Effector memory CD4-positive, alpha-beta T cell (primary cell): ENCODE results near the gene TMEM144.

Experiments used
- DNase-seq, 3 donors: peaks; one replicate each; pipeline ENCODE4 v3.0.0-alpha.2; 2020
- H3K27ac ChIP-seq: 2 replicates; pipeline ENCODE4 v1.7.0; 2013; ENCODE audit warnings: mild to moderate bottlenecking, low read length, moderate library complexity; ENCODE audit not compliant: insufficient read depth, poor library complexity, severe bottlenecking
- H3K27me3 ChIP-seq: replicated peaks from 2 replicates; pipeline ENCODE4 v1.7.0; 2013; ENCODE audit warnings: mild to moderate bottlenecking, low read length; ENCODE audit not compliant: insufficient read depth, control insufficient read depth, poor library complexity, severe bottlenecking
- H3K36me3 ChIP-seq: 2 replicates; pipeline ENCODE4 v1.7.0; 2013; ENCODE audit warnings: mild to moderate bottlenecking, low read length, moderate library complexity; ENCODE audit not compliant: control insufficient read depth, insufficient read depth
- H3K4me1 ChIP-seq: 2 replicates; pipeline ENCODE4 v1.7.0; 2013; ENCODE audit warnings: low read length, mild to moderate bottlenecking; ENCODE audit not compliant: control insufficient read depth, insufficient read depth, poor library complexity, severe bottlenecking
- H3K4me3 ChIP-seq: 2 replicates; pipeline ENCODE4 v1.7.0; 2013; ENCODE audit warnings: low read length, low read depth, mild to moderate bottlenecking; ENCODE audit not compliant: insufficient read depth, poor library complexity, severe bottlenecking
- H3K9me3 ChIP-seq: 2 replicates; pipeline ENCODE4 v1.7.0; 2013; ENCODE audit warnings: mild to moderate bottlenecking, low read length, moderate library complexity; ENCODE audit not compliant: control insufficient read depth
- total RNA-seq, 3 donors: gene quantifications; one replicate each; lab custom pipeline; 2026; lab: John Stamatoyannopoulos, UW

TMEM144 gene
- 0 reads per million in 3 donors for total RNA-seq

DNA sequence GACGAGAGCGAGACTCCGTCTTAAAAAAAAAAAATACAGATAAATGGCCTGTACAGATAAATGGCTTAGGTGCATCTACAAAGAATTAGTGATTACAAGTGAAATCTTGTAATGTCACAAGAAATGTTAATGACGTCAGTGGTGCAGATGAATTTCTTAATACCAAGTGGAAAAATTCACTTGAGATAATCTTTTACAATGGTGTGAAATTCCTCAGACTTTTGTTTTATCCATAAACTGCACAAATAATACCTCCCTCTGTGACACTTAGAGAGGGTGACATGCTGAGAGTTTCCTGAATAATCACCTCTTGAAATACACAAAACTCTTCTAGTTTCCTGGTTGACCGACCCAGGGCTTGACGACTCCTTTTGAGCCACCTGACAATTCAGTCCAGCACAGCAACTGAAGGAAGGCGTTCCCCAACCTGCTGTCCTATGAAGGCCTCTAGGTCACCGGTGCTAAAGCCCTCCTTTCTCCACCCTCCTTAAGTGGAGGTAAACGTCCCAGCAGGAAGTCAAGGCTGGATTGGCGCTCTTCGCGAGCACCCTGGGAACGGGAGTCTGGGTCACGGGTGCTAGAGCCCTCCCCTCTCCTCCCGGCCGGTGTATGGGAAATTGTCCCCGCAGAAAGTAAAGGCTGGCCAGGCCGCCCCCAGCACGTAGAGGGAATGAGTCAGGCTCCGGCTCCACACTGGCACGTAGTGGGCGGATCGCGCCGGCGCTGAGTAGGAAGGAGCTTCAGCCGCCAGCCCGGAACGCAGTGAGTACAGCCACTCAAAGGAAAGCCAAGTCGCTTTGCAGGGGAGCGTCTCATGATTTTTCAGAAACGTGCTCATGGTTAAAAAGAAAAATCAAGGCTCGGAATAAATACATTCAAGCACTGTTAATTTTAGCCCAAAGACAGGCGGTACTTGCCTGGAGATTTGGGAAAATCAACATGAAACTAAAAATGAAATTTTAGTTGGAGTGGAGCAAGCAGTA is at the start of gene TMEM144:
Gene TMEM144 (plus strand): TSS at position 662 of the 983 bp plus-strand sequence. CDS start 2,182 bp downstream, outside the sequence.
- no peaks in the 10 kb centered on the region for H3K9me3 ChIP-seq
- H3K4me1 ChIP-seq = no peaks in the 10 kb centered on the region
- no peak within 1 kb of the TSS for H3K27ac ChIP-seq
- H3K36me3 ChIP-seq = no peaks in the 10 kb centered on the region
- DNase-seq = no peak
- peak within 1 kb of the TSS; percentile 39 for H3K4me3 ChIP-seq
- H3K27me3 ChIP-seq = no peaks in the 10 kb centered on the region

GRCh38 chr4:158161551-158162354 is 48.5 kb upstream of the TMEM144 start:
- H3K27me3 ChIP-seq = no peaks in the 10 kb centered on the region
- no peaks in the 10 kb centered on the region for H3K36me3 ChIP-seq
- no peak overlapping the region for H3K27ac ChIP-seq
- no peaks in the 10 kb centered on the region for H3K9me3 ChIP-seq
- H3K4me1 ChIP-seq = no peaks in the 10 kb centered on the region
- no peak for DNase-seq
- H3K4me3 ChIP-seq = no peak overlapping the region

DNA sequence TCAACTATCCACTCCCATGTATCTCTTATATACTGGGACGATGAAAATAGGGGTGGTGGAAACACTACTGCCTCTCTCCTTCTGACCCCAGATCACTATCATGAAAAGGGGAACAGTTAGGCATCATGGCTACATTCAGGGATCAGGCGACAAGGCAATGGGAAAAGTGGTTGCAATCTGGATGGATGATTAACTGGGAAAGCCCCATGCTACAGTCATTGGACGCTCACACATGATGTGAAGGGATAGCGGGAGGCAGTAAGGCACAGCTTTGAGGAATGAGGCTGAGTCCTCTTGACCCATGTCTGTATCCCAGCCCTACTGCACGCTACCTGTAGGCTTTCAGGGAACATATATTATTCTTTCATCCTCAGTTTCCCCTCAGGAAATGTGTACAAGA is 47.7 kb upstream of the TMEM144 start:
- no peak for DNase-seq
- Histone ChIP-seq H3K9me3 (no peaks in the 10 kb centered on the region), H3K36me3 (no peaks in the 10 kb centered on the region), H3K27ac (no peak overlapping the region), H3K4me3 (no peak overlapping the region), H3K4me1 (no peaks in the 10 kb centered on the region), H3K27me3 (no peaks in the 10 kb centered on the region)

DNA sequence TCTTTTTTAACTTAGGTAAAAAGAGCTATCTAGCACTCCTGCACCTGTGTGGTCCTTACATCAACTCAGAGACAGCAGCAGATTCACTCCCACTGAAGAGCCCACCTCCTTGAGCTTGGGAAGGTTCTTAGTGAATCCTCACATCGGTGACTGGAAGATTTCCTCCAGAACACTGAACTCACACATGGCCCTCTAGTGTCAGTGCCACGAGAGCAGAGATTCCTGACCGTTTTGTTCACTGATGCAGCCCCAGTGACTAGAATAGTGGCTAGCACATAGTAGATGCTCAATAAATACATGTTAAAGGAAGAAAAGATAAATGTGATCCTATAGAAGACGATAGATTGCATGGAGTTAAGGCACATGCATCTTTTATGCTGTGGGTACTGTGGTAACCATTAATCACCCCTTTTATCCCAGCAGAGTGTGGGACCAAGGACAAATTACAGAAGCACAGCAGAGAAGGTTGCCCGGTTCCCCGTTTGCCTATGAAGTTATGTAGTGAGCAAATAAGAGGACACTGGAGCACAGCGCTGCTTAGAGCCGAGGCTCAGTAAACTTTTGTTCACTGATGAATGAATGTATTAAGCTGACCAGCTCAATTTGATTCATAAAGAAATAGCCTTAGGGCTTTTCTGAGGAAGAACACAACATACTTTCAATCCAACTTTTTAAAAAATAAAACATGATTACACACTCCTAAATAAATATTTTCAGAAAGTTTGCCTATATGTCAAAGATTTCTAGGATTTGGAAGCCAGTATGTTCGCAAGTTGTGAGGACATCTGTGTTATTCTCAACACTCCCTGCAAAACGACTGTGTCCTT is 46.1 kb upstream of the TMEM144 start:
- no peaks in the 10 kb centered on the region for H3K36me3 ChIP-seq
- H3K4me1 ChIP-seq = no peaks in the 10 kb centered on the region
- no peak overlapping the region for H3K27ac ChIP-seq
- DNase-seq = no peak
- no peaks in the 10 kb centered on the region for H3K27me3 ChIP-seq
- H3K9me3 ChIP-seq = no peaks in the 10 kb centered on the region
- no peak overlapping the region for H3K4me3 ChIP-seq

GRCh38 chr4:158164768-158165213 is 45.5 kb upstream of the TMEM144 start:
- Histone ChIP-seq H3K9me3 (no peaks in the 10 kb centered on the region), H3K36me3 (no peaks in the 10 kb centered on the region), H3K4me1 (no peaks in the 10 kb centered on the region), H3K27ac (no peak overlapping the region), H3K4me3 (no peak overlapping the region), H3K27me3 (no peaks in the 10 kb centered on the region)
- DNase-seq = no peak

DNA sequence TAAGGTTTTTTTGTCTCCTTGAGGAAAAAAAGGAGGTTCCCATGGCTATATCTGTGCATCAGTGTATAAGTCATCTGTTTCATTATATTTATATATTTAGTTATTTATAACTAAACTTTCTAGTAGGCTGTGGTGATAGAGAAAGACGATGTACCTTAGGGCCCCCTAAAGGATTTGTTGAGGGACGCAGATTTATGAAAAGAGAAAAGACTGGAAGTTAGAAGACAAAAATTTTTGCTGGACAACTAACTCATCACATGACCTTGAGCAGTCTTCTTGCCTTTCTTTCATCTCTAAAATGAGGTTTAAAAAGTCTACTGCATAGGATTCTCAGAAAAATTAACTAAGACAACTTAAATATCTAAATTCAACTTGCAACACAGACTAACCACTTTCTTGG is 43.6 kb upstream of the TMEM144 start:
- Histone ChIP-seq H3K27me3 (peaks cover 2% of the 10 kb centered on the region), H3K4me3 (no peak overlapping the region), H3K27ac (no peak overlapping the region)

DNA sequence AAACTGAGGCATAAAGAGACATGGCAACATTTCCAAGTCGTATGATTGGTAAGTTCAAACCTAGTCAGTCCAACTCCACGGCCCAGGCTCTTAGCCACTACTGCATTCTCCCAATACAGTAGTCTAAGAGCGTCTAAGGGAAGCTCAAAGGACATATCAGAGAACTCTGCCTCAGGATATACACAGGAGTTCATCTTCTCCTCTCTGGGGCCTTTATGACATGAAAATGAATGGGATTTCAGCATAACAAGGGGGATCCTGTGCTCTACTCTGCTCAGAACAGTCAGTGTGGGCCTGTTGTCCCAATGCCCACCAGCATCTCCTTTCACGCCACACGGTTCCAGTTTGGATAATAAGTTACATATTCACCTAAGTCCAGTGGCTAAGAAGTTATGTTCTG is 41.7 kb upstream of the TMEM144 start:
- Histone ChIP-seq H3K4me3 (no peak overlapping the region), H3K36me3 (no peaks in the 10 kb centered on the region), H3K4me1 (no peaks in the 10 kb centered on the region), H3K9me3 (no peaks in the 10 kb centered on the region), H3K27ac (no peak overlapping the region), H3K27me3 (peaks cover 2% of the 10 kb centered on the region)
- DNase-seq = no peak

More for the DNA sequence above, 43.6 kb upstream of the TMEM144 start:
- no peaks in the 10 kb centered on the region for H3K36me3 ChIP-seq
- no peaks in the 10 kb centered on the region for H3K4me1 ChIP-seq
- H3K9me3 ChIP-seq = no peaks in the 10 kb centered on the region
- no peak for DNase-seq

DNA sequence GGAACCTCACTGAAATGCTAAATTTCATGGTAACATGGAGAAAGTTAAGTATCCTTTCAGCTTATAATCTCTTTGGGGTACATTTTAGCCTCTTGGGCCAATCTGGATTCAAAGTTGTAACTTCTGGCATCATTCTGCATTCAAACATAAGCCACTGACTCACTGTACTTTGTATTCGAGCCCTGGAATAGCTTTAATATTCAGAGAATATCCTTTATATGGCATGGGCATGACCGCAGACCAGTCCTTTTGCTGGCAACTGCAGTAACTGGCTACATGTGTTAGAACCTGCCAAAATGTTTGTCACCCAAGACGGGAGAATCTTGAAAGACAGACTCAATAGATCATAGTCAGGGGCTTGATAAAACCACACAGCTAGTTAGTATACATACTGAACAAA is 40.8 kb upstream of the TMEM144 start:
- Histone ChIP-seq H3K4me3 (no peak overlapping the region), H3K36me3 (no peaks in the 10 kb centered on the region), H3K4me1 (no peaks in the 10 kb centered on the region), H3K27me3 (peaks cover 2% of the 10 kb centered on the region), H3K27ac (no peak overlapping the region), H3K9me3 (no peaks in the 10 kb centered on the region)
- DNase-seq = no peak

DNA sequence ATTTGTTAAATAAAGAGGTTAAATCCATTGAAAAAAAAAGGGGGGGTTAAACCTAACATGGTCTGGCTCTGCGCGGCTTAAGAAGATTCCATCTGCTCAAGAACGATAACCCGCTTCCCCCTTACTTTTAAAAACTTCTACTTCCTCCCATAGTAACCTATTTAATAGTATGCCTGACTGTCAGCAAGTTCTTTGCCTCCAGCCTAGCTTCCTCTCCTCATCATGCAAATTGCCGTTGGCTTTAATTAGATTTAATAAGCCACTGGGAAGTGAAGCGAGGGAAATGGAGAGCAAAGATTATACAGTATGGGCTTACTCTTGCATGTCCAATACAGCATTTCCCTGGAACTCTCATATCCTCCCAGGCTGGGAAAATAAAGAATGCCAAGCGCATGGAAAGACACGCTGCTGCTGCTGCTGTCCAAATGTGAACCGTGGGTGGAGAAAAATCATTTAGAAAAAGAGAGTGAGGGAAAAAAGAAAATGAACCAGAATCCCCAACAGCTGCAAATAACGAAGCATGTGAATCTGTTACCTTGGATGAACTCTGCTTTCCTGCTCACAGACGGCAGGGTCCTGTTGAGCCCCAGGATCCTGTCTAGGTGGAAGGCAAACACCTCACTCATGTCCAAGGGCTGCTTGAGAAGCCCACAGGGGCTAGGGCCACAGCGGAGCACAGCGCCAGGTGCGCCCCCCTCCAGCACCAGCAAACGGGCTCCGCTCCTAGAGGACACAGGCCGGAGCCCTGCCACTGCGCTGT is 40.2 kb upstream of the TMEM144 start:
- no peaks in the 10 kb centered on the region for H3K4me1 ChIP-seq
- no peaks in the 10 kb centered on the region for H3K36me3 ChIP-seq
- H3K27me3 ChIP-seq = peaks cover 2% of the 10 kb centered on the region
- H3K9me3 ChIP-seq = no peaks in the 10 kb centered on the region
- H3K27ac ChIP-seq = no peak overlapping the region
- DNase-seq = no peak
- H3K4me3 ChIP-seq = no peak overlapping the region
